Uterus (tissue), 4 donors: ENCODE measurements around the gene ACOT7. TPM values are rescaled to one million over a fixed set of nuclear protein-coding genes. Genes with fewer than 3 reads are reported as not detected.

Experiments
- DNase-seq, 2 donors: peaks; one replicate each; pipeline ENCODE4 v3.0.0-alpha.2; 2019 to 2020
- H3K27ac ChIP-seq, 2 donors: fragments of 200-600 bp; sonication (generic); 1 replicate in 1 of 2; 2 replicates in 1 of 2; pipeline ENCODE4 v1.5.1; 2016 to 2018
- H3K27me3 ChIP-seq, 2 donors: fragments of 200-600 bp; sonication (generic); one replicate each; pipeline ENCODE4 v1.5.1; 2018 to 2019; ENCODE audit warnings: control low read depth in 1 of 2
- H3K36me3 ChIP-seq, 2 donors: fragments of 200-600 bp; sonication (generic); one replicate each; pipeline ENCODE4 v1.5.1; 2019; ENCODE audit warnings: control low read depth in 1 of 2
- H3K4me1 ChIP-seq, 2 donors: fragments of 200-600 bp; sonication (generic); one replicate each; pipeline ENCODE4 v1.5.1; 2018 to 2019; ENCODE audit warnings: control low read depth in 1 of 2
- H3K4me3 ChIP-seq, 2 donors: fragments of 200-600 bp; sonication (generic); 1 replicate in 1 of 2; 2 replicates in 1 of 2; pipeline ENCODE4 v1.5.1; 2018 to 2019; ENCODE audit warnings: mild to moderate bottlenecking in 1 of 2
- H3K9me3 ChIP-seq, 2 donors: fragments of 200-600 bp; sonication (generic); one replicate each; pipeline ENCODE4 v1.5.1; 2019; ENCODE audit warnings: control low read depth in 1 of 2
- CTCF ChIP-seq, 4 experiments: fragments of 200-600 bp in 2 of 4; fragments of 450-650 bp in 2 of 4; sonication (generic) in 2 of 4; IDR thresholded peaks; one replicate each; pipeline ENCODE4 v1.5.1; 2016 to 2019; ENCODE audit warnings: antibody characterized with exemption in 4 of 4, mild to moderate bottlenecking in 2 of 4, moderate library complexity in 1 of 4
- POLR2A ChIP-seq, 2 donors: fragments of 450-650 bp; IDR thresholded peaks; one replicate each; pipeline ENCODE4 v1.6.1; 2016; ENCODE audit warnings: antibody characterized with exemption in 2 of 2, mild to moderate bottlenecking in 1 of 2, moderate library complexity in 1 of 2
- intact Hi-C: fragments of 100-400 bp; cut with DNase I; formaldehyde crosslinking; loops from one replicate; pipeline ENCODE4 v1.15.1; 2023; ENCODE audit warnings: low total_unique reads
- total RNA-seq, 4 donors: library from RNA; depleted of rRNA in 3 of 4; stranded (reverse); fragments of >200 nt in 3 of 4; gene quantifications; one replicate each; pipeline versions ENCODE4 v1.1.0 to v1.2.4, GENCODE V29; 2014 to 2023
- donor health status: DM: yes; HTN: yes; CAD: no.

Gene ACOT7
- total RNA-seq, 4 donors from 2014 or later = 7.4 to 27.6 (median 12.4) TPM

- H3K36me3 ChIP-seq = no peaks in the 10 kb centered on the region
- intact Hi-C loops = no loop called here
- H3K27ac ChIP-seq = no peak overlapping the region
- H3K27me3 ChIP-seq = no peaks in the 10 kb centered on the region
- no peak overlapping the region for H3K4me3 ChIP-seq
- DNase-seq = no peak
- H3K4me1 ChIP-seq = peaks cover 3 to 5% of the 10 kb centered on the region in 2 donors
- TF ChIP-seq POLR2A (IDR thresholded peaks at IDR 0.05) (no peak), CTCF (IDR thresholded peaks at IDR 0.05) (no peak)
- no peaks in the 10 kb centered on the region for H3K9me3 ChIP-seq
Observed at GRCh38 chr1:6272452-6272851, 121.1 kb downstream of the ACOT7 start.

- Histone ChIP-seq H3K27me3 (no peaks in the 10 kb centered on the region), H3K27ac (no peak overlapping the region), H3K36me3 (no peaks in the 10 kb centered on the region), H3K9me3 (no peaks in the 10 kb centered on the region), H3K4me3 (no peak overlapping the region), H3K4me1 (peaks cover 1 to 3% of the 10 kb centered on the region in 2 donors)
- intact Hi-C loops = no loop called here
- TF ChIP-seq CTCF (IDR thresholded peaks at IDR 0.05) (no peak), POLR2A (IDR thresholded peaks at IDR 0.05) (no peak)
- no peak for DNase-seq
Observed at GRCh38 chr1:6271554-6271953, 122.0 kb downstream of the ACOT7 start.

- no peaks in the 10 kb centered on the region for H3K27me3 ChIP-seq
- H3K9me3 ChIP-seq = no peaks in the 10 kb centered on the region
- no peaks in the 10 kb centered on the region for H3K36me3 ChIP-seq
- intact Hi-C loops = no loop called here
- H3K4me1 ChIP-seq = peaks cover 0 to 3% of the 10 kb centered on the region in 2 donors
- H3K4me3 ChIP-seq = no peak overlapping the region
- TF ChIP-seq POLR2A (IDR thresholded peaks at IDR 0.05) (no peak), CTCF (IDR thresholded peaks at IDR 0.05) (no peak)
- no peak for DNase-seq
- no peak overlapping the region for H3K27ac ChIP-seq
Observed at GRCh38 chr1:6271006-6271405, 122.6 kb downstream of the ACOT7 start.

- Histone ChIP-seq H3K36me3 (no peaks in the 10 kb centered on the region), H3K9me3 (no peaks in the 10 kb centered on the region), H3K4me1 (peaks cover 0 to 3% of the 10 kb centered on the region in 2 donors), H3K27ac (no peak overlapping the region), H3K27me3 (no peaks in the 10 kb centered on the region), H3K4me3 (no peak overlapping the region)
- intact Hi-C loops = no loop called here
- no peak for DNase-seq
- TF ChIP-seq CTCF (IDR thresholded peaks at IDR 0.05) = no peak
- TF ChIP-seq POLR2A (IDR thresholded peaks at IDR 0.05) = no peak
Observed at GRCh38 chr1:6270401-6270800, 123.2 kb downstream of the ACOT7 start.

- intact Hi-C loops = no loop called here
- peaks cover 0 to 3% of the 10 kb centered on the region in 2 donors for H3K4me1 ChIP-seq
- H3K4me3 ChIP-seq = no peak overlapping the region
- DNase-seq = no peak
- no peak for TF ChIP-seq POLR2A (IDR thresholded peaks at IDR 0.05)
- no peak for TF ChIP-seq CTCF (IDR thresholded peaks at IDR 0.05)
- no peaks in the 10 kb centered on the region for H3K36me3 ChIP-seq
- H3K27ac ChIP-seq = no peak overlapping the region
- H3K9me3 ChIP-seq = no peaks in the 10 kb centered on the region
- H3K27me3 ChIP-seq = no peaks in the 10 kb centered on the region
Observed at GRCh38 chr1:6269720-6270400, 123.7 kb downstream of the ACOT7 start.
